GM23248 (cell line): ENCODE results near the gene SEMA4C.

Experiments
- EZH2 ChIP-seq: fragments of 200-600 bp; sonication (generic); IDR thresholded peaks from 2 replicates; pipeline ENCODE4 v1.6.1; 2018; ENCODE audit warnings: antibody characterized with exemption, mild to moderate bottlenecking; ENCODE audit not compliant: insufficient read depth, poor library complexity, severe bottlenecking
- EZH2phosphoT487 ChIP-seq: fragments of 200-600 bp; sonication (generic); IDR thresholded peaks from 2 replicates; pipeline ENCODE4 v1.6.1; 2018; ENCODE audit warnings: antibody characterized with exemption, moderate library complexity, mild to moderate bottlenecking, low read depth; ENCODE audit not compliant: insufficient read depth

DNA sequence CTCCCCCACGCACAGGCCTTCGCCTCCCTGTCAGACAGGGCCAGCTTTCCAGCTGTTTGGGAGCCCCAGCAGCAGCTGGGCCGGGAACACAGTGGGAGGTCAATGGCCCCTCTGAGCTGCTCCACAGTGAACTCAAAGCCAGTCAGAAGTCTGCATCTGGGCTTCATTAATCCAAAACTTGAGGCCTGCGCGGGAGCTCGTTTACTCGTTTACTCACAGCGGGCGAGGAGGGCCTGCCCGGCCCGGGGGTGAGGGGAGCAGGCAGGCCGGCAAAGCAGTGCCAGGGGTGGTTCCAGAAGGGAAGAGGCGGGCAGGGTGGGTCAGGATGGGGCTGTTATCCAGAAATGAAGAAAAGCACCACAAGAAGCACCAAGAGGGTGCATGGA, 36.8 kb upstream of the SEMA4C start:
- no peak for TF ChIP-seq EZH2
- TF ChIP-seq EZH2phosphoT487 = no peak
